ENCODE measurements around the gene ARHGAP6.
"Not testable (repeated sequence)": the region's sequence is repeated elsewhere in the genome, so short reads cannot be mapped to it uniquely, and the experiment has no call there.

ARHGAP6 gene

DNA sequence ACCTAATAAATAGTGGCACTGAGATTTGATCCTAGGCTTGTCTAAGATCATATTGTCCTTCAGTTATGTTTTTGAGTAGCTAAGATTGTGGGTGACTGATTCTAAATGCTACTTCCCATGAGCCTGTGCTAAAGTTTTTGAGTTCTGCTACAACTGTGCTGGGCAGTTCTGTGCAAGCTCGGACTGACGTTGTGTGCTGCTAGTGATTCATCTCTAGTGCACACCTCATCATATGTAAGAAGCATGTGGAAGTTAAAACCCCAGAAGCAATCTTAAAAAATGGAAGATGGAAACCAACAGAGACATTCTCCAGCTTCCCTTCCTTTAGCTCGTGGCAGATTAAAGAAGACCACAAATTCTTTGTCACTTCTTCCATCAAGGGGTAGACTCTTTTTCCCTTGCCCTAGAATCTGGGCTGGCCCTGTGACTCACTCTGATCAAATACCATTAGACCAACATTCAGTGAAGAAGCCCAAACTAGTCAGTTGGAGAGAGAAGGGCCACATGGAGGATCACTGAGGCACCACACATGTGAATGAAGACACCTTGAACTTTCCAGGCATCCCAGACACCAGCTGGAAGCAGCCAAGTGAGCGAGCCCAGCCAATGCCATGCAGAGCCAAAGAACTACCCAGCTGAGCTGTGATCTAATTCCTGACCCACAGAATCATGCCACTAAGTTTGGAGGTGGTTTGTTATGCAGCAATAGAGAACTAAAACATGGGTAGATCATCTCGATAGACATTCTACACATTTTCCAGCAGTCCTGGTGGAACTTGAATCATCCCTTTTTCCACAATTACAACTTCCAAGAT lies 16.8 kb downstream of the ARHGAP6 start:
- DNase-seq (ENCODE audit: low spot score): no peak

DNA sequence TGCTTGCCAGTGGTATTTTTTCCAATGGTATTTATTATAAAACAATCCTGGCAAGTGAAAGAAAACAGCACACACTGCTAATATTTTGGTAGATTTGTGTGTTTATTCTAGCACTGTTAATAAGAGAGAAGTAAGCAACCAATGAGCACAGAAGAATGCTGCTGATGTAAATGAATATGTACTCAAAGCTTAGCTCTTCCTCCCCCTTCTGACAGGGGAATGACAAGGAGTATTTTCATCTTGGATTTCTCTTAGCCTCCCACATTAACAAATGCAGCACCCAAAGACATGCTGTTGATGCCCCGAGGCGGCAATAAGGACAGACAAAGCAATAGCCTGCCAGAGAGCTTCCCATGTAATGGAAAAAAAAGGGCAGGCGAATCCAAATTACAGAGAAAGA lies 18.6 kb downstream of the ARHGAP6 start:
- DNase-seq (ENCODE audit: low spot score): no peak

DNA sequence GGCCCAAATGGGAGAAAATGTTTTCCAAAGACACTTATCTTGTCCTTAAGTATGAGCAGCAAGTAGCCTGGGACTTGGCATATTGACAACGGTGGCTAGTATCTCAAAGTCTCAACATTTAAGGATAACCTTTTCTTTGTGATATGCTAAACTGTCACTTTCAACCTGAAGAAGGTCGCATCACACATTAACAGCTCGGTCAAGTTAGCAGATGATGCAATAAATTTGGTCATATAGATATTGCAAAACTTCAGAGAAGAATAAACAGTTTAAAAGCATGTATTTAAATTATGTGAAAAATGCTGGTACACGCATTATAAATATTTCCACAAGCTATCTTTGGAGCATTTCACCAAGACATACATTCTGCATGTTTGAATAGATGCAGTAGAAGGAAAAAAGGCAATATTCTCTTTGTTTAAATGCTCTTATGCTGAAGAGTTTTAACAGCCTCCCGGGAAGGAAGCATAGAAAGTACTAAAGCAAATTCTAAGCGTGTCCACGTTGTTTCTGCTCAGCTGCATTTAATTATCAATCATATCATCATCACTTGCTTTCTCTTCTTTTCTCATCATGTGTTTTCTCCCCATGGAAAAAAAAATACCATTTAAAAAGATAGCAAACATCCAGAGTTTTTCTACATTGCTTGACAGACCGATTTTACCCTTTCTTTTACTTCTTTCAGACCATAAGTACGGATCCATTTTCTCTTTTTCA lies 24.2 kb downstream of the ARHGAP6 start:
- DNase-seq (ENCODE audit: low spot score): no peak

DNA sequence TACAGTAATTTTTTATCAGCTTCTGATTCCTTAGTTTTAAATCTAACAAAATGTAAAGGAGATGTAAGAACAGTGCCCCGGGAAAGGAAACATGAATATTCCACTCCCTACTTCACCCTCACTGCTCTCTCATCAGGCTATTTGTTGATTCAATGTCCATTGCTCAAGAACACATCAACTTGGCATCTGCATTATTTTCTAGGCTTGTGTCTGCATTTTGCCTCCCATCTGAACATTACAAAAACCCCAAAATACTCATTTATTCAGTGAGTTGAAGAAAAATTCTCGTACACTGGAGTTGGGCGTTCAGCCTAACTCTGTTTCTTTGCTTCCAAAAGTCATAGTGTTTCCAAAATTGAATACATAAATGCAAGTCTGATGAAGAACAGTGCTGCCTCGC lies 25.6 kb downstream of the ARHGAP6 start:
- no peak for DNase-seq (ENCODE audit: low spot score)

DNA sequence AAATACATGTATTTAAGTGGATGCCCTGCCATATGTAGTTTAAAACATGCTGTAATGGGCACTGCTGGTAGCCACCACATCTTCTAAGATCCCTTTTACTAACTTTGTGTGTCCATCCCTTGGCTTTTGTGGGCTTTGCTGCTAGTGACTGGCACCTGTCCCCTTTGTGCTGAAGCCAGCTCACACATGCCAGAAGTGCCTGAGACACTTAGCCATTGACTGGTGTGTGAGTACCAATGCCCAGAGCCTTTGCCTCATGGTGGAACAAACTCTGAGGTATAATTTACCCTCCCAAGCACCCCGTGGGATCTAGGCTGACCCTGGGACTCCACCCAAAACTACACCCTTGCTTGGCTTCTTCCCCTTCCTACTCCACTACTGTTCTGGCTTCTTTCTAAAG lies 33.0 kb downstream of the ARHGAP6 start:
- DNase-seq (ENCODE audit: low spot score): no peak

DNA sequence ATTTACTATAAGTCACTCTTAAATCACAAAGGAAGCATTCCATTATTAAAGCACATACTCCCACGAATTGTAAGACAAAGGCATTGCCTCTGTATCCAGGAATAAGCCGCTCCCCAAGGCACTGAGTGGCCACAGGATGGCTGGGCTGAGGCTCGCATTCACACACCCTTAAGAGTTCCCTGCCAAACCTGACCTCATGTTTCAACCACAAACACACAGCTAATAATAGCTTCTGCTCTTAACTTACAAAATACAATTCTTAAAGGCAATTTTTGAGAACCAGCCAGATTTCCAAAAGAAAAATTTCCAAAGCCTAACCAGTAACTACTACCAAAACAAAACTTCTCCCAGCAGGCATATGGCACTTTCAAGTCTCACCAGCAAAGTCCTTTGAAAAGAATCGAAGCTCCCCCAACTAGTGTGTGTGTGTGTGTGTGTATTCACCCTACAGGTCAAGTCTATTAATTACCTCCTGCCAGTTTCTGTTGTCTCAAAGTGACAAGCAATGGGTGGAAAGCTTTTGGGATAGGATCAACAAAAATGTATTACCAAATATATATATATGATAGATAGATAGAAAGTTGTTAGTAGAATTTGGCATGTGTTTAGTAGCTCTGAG lies 36.0 kb downstream of the ARHGAP6 start:
- no peak for DNase-seq (ENCODE audit: low spot score)

DNA sequence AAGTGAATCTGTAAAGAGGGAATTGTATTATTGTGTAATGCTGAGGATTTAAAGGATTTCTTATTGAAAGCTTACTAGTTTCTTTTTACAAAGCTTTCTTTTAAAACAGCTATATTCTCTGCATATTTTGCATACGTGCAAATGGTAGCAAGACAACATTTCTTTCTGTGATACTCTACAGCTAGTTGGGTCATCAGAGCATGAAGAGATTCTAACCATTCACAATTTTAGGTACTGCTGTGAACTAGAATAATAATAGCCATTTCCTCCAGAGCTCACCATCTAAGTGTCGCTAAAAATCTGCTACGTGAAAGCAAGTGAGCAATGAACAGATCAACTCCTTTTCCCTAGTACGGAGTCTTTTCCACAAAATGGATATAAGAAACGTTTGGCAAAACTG lies 37.3 kb downstream of the ARHGAP6 start:
- no peak for DNase-seq (ENCODE audit: low spot score)

DNA sequence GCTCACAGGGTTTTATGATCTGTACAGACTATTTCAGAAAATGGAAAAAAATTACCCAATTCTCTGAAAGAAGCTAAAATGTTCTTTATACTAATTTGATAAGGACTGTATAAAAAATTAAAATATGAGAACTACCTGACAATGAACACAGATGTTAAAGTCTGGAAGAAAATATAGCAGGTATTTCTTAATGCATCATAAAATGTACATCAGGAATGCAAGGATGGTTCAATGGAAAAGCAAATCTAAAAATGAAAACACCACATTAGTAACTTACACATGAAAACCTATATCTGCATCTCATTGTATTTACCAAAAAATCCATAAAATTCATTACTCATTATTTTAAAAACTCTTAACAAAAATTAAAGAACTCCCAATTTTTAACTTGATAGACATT lies 39.4 kb downstream of the ARHGAP6 start:
- DNase-seq (ENCODE audit: low spot score): no peak

DNA sequence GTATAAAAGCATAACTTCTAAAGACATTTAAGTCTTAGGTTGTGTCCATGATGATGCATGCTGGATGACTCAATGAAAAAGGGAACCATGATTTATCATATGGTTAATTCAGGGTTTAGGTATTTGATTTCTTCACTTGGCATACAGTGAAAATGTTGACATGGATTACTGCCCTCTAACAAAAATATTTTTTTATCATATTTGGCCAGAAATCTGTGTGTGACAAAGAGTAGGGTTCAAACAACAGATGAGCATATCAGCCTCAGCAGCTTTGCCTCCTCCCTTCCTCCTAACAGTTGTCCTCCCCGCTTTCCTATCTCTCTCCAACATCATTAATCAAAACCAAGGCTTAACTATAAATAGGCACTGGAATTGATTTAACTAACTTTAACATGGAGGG lies 46.3 kb downstream of the ARHGAP6 start:
- no peak for DNase-seq (ENCODE audit: low spot score)

DNA sequence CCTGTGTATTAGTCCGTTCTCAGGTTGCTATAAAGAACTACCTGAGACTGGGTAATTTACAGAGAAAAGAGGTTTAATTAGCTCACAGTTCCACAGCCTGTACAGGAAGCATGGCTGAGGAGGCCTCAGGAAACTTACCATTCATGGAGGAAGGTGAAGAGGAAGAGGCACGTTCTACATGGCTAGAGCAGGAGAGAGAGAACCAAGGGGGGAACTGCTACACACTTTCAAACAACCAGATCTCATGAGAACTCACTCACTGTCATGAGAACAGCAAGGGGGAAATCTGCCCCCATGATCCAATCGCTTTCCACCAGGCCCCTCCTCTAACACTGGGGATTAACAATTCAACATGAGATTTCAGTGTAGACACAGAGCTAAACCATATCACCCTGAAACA lies 51.5 kb downstream of the ARHGAP6 start:
- DNase-seq (ENCODE audit: low spot score): not testable (repeated sequence)

DNA sequence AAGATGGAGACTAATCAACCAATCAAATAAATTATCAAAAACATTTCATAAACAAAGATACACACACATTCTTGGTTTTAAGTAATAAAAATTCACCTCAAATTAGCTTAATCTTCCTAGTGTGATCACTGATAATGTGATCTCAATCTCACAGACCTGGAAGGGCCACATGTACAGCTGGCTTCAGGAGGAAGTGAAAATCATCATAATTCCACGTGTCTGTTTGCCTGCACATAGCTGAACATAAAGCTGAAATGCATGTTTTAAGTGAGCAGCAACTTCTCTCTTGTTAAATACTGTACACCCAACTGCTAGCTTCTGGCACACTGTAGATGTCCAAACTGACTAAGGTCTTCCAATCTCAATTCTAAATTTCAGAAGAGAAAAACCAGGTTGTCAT lies 53.8 kb downstream of the ARHGAP6 start:
- no peak for DNase-seq (ENCODE audit: low spot score)

DNA sequence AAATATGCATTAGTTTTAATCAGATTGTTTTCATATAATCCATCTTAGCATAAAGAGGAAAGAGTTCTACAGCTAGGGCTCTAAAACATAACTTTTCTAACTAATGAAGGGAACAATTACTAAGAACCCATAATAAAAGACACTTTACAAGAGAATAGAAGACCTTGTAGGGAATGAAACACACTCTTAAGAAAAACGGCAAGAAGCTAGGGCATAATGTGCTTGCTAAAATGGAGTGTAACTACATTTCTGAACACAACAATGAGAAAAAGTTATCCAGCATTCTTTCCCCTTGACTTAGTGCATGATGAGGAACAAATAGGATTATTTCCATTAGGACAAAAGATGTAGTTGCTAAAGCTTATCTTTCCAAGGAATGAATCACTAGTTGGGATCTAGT lies 54.6 kb downstream of the ARHGAP6 start:
- DNase-seq (ENCODE audit: low spot score): no peak

DNA sequence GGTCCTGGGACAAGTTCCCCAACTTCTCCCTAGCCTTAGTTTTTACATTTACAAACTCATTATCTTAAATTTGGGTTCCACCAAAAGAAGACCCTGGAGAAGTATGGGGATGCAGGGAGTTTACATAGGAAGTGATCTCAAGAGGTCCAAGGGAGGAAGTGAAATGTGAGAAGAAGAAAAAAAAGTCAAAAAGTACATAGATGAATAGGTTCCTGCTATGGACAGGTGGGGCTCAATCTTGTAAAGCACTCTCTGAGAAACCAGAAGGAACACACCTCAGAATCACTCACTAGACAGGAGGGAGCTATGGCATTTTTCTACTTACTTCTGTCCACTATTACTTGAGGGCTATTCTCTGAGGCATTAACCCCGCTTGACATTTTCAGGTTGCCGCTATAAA lies 56.6 kb downstream of the ARHGAP6 start:
- DNase-seq (ENCODE audit: low spot score): no peak

DNA sequence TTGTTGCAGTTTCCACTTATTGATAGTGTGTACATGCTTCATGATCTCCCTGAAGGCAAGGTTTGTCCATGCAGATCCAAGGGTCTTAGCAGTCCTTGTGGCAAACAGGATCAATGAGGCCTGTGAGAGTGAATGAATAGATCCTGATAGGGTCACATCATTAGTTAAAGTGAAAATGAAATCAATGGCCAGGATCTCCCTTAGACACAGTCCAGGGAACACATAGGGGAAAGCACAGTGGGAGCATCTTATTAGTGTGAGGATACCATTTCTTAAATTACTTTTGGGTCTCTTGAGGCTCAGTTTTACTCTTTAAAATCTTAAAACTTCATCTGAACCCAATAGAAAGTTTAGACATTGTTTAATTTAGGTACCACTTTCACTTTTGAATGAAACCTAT lies 59.3 kb downstream of the ARHGAP6 start:
- DNase-seq (ENCODE audit: low spot score): no peak

DNA sequence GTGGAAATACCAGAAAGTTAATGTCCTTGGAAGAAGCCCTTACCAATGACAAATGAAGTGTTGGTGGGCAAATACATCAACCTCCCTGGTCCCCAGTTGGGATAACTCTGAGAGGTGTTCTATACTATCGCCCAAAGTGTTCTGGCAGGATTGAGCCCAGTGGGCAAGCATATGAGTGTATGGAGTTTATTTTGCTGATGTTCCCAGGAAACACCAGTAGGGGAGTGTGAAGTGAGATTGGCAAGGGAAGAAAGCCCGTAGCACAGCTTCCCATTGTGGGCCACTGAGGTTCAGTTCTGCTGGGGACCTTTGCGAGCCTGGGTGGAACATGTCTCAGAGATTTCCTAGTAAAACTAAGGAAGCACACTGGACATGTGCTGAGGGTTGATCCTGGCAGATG lies 65.1 kb downstream of the ARHGAP6 start:
- no peak for DNase-seq (ENCODE audit: low spot score)

DNA sequence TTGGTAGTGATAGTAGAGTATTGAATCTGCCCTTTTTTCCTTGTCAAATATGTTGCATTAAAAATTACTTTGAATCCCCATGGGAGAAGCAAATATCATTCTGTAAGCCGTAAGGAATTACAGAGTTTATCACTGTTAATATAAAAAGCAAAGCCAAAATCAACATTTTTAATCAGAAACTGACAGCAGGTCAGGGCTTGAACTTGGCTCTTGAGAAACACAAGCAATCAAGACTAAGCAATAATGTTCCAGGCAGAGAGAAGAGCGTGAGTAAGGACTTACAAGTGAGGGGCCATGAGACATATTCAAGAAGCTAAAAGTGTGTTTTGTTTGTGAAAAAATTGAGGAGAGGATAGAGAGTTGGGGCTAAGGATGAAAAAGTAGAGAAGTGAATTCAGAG lies 68.2 kb downstream of the ARHGAP6 start:
- no peak for DNase-seq (ENCODE audit: low spot score)

DNA sequence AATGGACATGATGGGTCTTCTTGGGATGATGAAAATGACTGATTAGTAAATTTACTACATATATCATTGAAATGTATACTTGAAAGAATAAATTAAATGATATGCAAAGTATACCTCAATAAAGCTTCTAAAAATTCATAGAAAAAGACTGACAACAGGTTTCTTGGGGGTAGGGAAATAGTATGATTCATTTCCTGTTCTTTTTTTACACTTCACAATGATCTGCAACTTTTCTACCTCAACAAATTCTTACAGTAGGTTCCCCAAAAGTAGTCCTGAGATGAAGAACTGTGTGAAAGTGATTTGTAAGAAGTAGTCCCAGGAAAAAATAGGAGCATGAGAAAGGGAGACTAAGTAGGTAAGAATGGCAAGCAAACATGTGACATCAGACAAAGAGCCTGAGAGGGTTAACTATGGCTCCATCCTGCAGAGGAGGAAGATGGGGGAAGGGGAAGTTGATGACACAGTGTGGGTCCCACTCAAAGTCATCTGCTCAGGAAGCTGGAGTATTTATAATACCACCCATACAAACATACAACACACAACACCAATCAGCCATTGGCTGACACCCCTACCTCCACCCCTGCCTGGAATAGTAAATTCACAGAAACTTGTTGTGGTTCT lies 73.9 kb downstream of the ARHGAP6 start:
- DNase-seq (ENCODE audit: low spot score): no peak

DNA sequence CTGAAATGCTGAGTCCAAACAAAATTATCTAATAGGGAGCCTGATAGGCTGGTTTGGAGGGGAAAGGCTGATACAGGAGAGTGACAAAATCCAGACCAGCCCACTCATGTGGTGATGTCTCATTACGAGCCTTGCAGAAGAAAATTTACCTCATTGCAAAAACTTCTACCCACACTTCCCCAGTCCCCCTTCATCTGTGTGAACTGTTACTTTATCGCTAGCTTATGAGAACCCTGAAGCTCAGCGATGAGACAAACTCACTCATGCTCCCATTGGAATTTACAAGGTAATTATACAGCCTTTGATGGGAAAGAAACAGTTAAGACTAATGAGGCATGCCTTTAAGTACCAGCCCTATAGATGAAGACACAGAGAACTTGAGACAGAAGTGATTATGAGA lies 76.1 kb downstream of the ARHGAP6 start:
- DNase-seq (ENCODE audit: low spot score): no peak

DNA sequence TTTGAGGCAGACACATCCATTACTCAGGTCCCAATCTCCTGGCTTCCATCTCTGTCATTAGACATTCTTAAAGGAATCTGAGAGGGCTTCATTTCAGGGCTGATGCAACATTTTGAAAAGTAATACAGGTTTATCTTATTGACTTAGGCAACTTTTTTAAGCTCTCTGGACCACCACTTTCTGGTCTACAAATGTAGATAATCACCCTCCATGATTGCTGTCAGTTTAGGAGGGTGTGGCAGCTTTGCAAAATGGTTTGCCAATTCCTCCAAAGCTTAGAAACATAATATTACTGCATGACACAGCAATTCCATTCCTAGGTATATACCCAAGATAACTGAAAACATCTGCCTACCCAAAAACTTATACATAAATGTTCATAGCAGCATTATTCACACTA lies 77.6 kb downstream of the ARHGAP6 start:
- no peak for DNase-seq (ENCODE audit: low spot score)

DNA sequence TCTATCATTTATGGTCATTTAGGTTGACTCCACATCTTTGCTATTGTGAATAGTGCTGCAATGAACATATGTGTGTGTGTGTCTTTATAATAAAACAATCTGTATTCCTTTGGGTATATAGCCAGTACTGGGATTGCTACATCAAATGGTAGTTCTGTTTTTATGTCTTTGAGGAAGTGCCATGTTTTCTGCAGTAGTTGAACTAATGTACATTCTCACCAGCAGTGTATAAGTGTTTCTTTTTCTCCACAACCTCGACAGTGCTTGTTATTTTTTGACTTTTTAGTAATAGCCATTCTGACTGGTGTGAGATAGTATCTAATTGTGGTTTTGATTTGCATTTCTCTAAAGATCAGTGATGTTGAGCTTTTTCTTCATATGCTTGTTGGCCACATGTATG lies 80.5 kb downstream of the ARHGAP6 start:
- no peak for DNase-seq (ENCODE audit: low spot score)

DNA sequence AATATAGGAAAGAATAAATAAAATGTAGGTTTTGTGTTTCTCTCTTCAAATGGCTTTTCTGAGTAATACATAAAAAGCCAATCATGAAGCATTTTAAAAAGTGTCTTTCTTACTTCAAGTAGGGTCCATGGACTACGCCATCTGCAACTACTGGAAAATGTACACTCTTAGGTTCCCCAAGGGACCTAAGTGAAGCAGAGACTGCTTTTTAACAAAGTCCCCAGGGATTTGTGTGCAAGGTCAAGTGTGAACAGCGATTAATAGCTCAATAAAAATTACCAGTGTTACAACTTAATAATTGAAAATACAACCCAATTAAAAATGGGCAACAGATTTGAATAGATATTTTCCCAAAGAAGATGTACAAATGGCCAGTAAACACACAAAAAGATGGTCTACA lies 84.9 kb downstream of the ARHGAP6 start:
- no peak for DNase-seq (ENCODE audit: low spot score)

DNA sequence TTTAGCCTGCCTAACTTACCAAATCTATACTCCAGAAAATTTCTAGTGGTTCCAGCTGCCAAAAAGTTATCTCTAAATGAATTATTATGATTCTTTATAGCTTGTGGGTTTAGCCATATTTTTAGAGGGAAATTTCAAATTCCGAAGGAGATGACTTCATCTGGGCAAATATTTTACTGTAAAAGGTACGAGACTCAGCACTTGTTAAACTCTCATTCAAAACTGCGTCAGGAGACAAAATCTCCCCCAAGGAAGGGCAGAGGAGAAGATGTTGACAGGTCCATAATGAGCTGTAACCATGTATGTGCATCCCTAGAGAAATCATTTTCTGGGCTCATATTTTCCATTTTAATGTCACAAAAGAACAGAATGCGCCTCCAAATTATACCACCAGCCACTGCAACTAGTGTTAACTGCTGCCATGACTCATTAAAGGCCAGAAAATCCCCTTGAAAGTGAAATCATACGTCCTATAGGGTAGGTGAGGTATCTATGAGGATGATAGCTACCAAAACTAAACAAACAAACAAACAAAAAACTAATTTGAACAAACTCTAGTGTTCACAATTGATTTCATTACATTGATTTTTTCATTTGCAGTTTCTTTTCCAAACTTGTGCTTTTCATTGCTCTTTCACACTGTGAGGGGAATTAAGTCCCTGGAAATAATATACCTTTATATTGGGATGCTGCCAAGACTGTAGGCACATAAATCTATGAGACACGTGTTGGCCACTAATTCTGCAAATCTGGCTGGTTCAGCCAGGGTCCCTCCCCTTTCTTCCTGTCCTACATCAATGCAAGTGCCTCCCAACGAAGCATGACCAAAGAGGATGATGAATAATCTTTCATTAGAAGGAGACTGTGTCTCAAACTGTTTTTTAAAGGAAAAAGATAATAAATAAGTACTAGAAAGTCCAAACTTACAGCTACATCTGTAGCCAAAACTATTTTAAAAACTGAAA lies 85.8 kb downstream of the ARHGAP6 start:
- DNase-seq (ENCODE audit: low spot score): no peak
